ENCODE results near the gene UGT1A10. TPM values are rescaled to one million over a fixed set of nuclear protein-coding genes. Genes with fewer than 3 reads are reported as not detected.

Gene UGT1A10
- total RNA-seq, 1 donor from 2014 or later, result not detected

GRCh38 chr2:233706720-233707119, 70.5 kb downstream of the UGT1A10 start:
- H3K4me1 Mint-ChIP-seq (ENCODE audit: low read depth), result peaks cover 9% of the 10 kb centered on the region

DNA sequence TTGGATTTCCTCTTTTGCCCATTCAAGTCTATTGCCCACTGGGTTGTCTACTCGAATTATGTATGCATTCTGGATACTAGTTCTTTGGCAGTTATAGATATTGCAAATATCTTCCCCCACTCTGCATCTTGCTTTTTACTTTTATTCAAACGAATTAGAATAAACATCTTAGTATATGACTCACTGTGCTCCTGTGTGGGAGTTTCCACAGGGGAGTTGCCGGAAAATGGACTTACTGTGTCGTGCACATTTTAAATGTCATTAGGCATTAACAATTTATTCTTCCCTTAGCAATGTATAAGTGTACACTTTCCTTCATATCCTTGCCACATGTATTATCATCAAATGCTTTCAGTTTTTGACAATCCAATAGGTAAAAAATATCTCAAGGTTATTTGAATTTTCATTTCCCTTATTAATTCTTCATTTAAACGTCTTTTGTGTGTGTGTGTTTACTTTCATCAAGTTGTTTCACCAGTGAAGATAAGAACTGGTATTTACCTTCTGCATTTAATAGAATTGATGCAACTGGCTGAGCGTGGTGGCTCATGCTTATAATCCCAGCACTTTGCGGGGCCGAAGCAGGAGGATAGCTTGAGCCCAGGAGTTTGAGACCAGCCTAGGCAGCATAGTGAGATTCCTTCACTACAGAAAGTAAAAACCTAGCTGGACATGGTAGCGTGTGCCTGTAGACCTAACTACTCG, 71.8 kb downstream of the UGT1A10 start:
- no peak for DNase-seq (ENCODE audit: low spot score, unreplicated experiment)
- H3K27ac Mint-ChIP-seq, result no peak overlapping the region
- no peaks in the 10 kb centered on the region for H3K27me3 Mint-ChIP-seq
- no peak for TF ChIP-seq CTCF (IDR thresholded peaks at IDR 0.05; ENCODE audit: unreplicated experiment)
- peaks cover 3% of the 10 kb centered on the region for H3K9me3 Mint-ChIP-seq (ENCODE audit: low read depth)
- H3K4me3 Mint-ChIP-seq (ENCODE audit: low read depth), result no peak overlapping the region
- H3K36me3 Mint-ChIP-seq (ENCODE audit: insufficient read depth), result no peaks in the 10 kb centered on the region
- peaks cover 9% of the 10 kb centered on the region for H3K4me1 Mint-ChIP-seq (ENCODE audit: low read depth)

More at GRCh38 chr2:233706720-233707119, 70.5 kb downstream of the UGT1A10 start:
- Mint-ChIP-seq H3K9me3 (ENCODE audit: low read depth) (peaks cover 7% of the 10 kb centered on the region), H3K27me3 (no peaks in the 10 kb centered on the region), H3K27ac (no peak overlapping the region), H3K36me3 (ENCODE audit: insufficient read depth) (no peaks in the 10 kb centered on the region), H3K4me3 (ENCODE audit: low read depth) (no peak overlapping the region)
- DNase-seq (ENCODE audit: low spot score, unreplicated experiment), result no peak
- TF ChIP-seq CTCF (IDR thresholded peaks at IDR 0.05; ENCODE audit: unreplicated experiment), result no peak

DNA sequence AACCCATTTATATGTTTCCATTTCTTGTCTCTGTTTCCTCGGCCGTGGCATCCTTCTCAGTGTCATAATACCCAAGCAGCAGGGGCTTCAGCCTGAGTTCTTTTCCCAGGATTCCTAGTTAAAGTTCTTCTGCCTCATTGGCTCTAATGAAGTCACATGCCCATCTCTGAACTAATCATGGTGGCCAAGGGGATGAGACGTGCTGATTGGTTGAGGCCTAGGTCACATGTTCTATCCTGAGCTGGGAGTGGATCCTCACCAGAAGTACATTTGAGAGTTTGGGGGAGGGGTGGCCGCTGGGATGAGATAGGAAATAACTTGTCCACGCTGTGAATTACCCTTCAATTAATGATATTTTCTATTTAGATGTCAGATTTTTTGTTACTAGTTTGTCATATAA, 72.7 kb downstream of the UGT1A10 start:
- H3K27me3 Mint-ChIP-seq, result peaks cover 2% of the 10 kb centered on the region
- no peaks in the 10 kb centered on the region for H3K36me3 Mint-ChIP-seq (ENCODE audit: insufficient read depth)
- no peak for TF ChIP-seq CTCF (IDR thresholded peaks at IDR 0.05; ENCODE audit: unreplicated experiment)
- H3K4me1 Mint-ChIP-seq (ENCODE audit: low read depth), result peaks cover 9% of the 10 kb centered on the region
- no peaks in the 10 kb centered on the region for H3K9me3 Mint-ChIP-seq (ENCODE audit: low read depth)
- DNase-seq (ENCODE audit: low spot score, unreplicated experiment), result no peak
- H3K27ac Mint-ChIP-seq, result no peak overlapping the region
- no peak overlapping the region for H3K4me3 Mint-ChIP-seq (ENCODE audit: low read depth)

- Mint-ChIP-seq H3K27me3 (peaks cover 5% of the 10 kb centered on the region), H3K4me3 (ENCODE audit: low read depth) (no peak overlapping the region), H3K4me1 (ENCODE audit: low read depth) (peaks cover 9% of the 10 kb centered on the region), H3K27ac (no peak overlapping the region), H3K9me3 (ENCODE audit: low read depth) (no peaks in the 10 kb centered on the region), H3K36me3 (ENCODE audit: insufficient read depth) (no peaks in the 10 kb centered on the region)
- DNase-seq (ENCODE audit: low spot score, unreplicated experiment), result peak; percentile 71
- TF ChIP-seq CTCF (IDR thresholded peaks at IDR 0.05; ENCODE audit: unreplicated experiment), result peak; percentile 94
Observed at GRCh38 chr2:233711312-233712008, 75.2 kb downstream of the UGT1A10 start.

DNA sequence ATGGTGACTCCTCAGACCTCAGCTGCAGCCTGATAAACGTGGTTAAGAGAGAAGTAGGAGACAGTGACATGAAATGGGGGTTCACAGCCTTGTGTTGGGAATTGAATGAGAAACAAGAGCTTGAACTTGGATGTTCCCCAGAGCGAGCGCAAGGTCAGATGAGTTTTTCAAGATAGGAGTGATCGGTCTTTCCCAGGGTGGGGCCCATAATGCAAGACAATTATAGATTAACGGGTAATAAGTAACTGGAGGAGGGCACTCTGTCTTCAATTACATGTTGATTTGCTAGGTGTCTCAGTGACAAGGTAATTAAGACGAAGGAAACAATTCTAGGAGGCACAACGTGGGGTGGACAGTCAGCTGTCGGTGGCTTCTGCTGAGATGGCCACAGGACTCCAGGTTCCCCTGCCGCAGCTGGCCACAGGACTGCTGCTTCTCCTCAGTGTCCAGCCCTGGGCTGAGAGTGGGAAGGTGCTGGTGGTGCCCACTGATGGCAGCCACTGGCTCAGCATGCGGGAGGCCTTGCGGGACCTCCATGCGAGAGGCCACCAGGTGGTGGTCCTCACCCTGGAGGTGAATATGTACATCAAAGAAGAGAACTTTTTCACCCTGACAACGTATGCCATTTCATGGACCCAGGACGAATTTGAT, 76.5 kb downstream of the UGT1A10 start, which contains the start of gene UGT1A5:
Gene UGT1A5 (plus strand): TSS at position 297 of the 651 bp plus-strand sequence. CDS start 85 bp downstream, at position 382.
- no peak for DNase-seq (ENCODE audit: low spot score, unreplicated experiment)
- peaks cover 9% of the 10 kb centered on the region for H3K4me1 Mint-ChIP-seq (ENCODE audit: low read depth)
- H3K9me3 Mint-ChIP-seq (ENCODE audit: low read depth), result no peaks in the 10 kb centered on the region
- no peak for TF ChIP-seq CTCF (IDR thresholded peaks at IDR 0.05; ENCODE audit: unreplicated experiment)
- H3K36me3 Mint-ChIP-seq (ENCODE audit: insufficient read depth), result no peaks in the 10 kb centered on the region
- no peak within 1 kb of the TSS for H3K4me3 Mint-ChIP-seq (ENCODE audit: low read depth)
- H3K27me3 Mint-ChIP-seq, result peaks cover 5% of the 10 kb centered on the region
- H3K27ac Mint-ChIP-seq, result no peak within 1 kb of the TSS
